Breast epithelium (tissue), 3 donors: ENCODE data around the gene ZNF835.

Experiments
- POLR2AphosphoS5 ChIP-seq, 3 donors: sonication (generic); formaldehyde crosslinking; IDR thresholded peaks; one replicate each; pipeline ENCODE4 v1.6.1; 2017; ENCODE audit warnings: antibody characterized with exemption in 3 of 3
- TF ChIP-seq, protein P1 (sequence below), 3 donors: fragments of 450-650 bp; IDR thresholded peaks; one replicate each; pipeline ENCODE4 v1.5.1; 2016 to 2017; ENCODE audit warnings: antibody characterized with exemption in 3 of 3, mild to moderate bottlenecking in 3 of 3, moderate library complexity in 3 of 3

GRCh38 chr19:56690670-56691069 is 19.1 kb upstream of the ZNF835 start:
- TF ChIP-seq, protein P1, sequence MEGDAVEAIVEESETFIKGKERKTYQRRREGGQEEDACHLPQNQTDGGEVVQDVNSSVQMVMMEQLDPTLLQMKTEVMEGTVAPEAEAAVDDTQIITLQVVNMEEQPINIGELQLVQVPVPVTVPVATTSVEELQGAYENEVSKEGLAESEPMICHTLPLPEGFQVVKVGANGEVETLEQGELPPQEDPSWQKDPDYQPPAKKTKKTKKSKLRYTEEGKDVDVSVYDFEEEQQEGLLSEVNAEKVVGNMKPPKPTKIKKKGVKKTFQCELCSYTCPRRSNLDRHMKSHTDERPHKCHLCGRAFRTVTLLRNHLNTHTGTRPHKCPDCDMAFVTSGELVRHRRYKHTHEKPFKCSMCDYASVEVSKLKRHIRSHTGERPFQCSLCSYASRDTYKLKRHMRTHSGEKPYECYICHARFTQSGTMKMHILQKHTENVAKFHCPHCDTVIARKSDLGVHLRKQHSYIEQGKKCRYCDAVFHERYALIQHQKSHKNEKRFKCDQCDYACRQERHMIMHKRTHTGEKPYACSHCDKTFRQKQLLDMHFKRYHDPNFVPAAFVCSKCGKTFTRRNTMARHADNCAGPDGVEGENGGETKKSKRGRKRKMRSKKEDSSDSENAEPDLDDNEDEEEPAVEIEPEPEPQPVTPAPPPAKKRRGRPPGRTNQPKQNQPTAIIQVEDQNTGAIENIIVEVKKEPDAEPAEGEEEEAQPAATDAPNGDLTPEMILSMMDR (IDR thresholded peaks at IDR 0.05), result no peak
- TF ChIP-seq POLR2AphosphoS5 (IDR thresholded peaks at IDR 0.05), result no peak
